ENCODE data around the gene RHEB.

The RHEB gene

GRCh38 chr7:151550656-151551286 is 31.1 kb upstream of the RHEB start:
- Histone ChIP-seq H3K4me3 (ENCODE audit: insufficient read depth, low read depth, low read length, poor library complexity, severe bottlenecking) (no peak overlapping the region), H3K36me3 (ENCODE audit: control insufficient read depth, insufficient read depth, low read length) (no peaks in the 10 kb centered on the region), H3K4me1 (ENCODE audit: control insufficient read depth, insufficient read depth, low read length, poor library complexity, severe bottlenecking) (no peaks in the 10 kb centered on the region), H3K27me3 (replicated peaks; ENCODE audit: control insufficient read depth, insufficient read depth, low read length, poor library complexity, severe bottlenecking) (no peaks in the 10 kb centered on the region), H3K27ac (ENCODE audit: insufficient read depth, low read length, poor library complexity, severe bottlenecking) (no peak overlapping the region), H3K9me3 (ENCODE audit: control insufficient read depth, low read length) (no peaks in the 10 kb centered on the region)
- no peak for DNase-seq

GRCh38 chr7:151549644-151550043 is 29.9 kb upstream of the RHEB start:
- H3K9me3 ChIP-seq (ENCODE audit: control insufficient read depth, low read length): no peaks in the 10 kb centered on the region
- H3K4me3 ChIP-seq (ENCODE audit: insufficient read depth, low read depth, low read length, poor library complexity, severe bottlenecking): no peak overlapping the region
- H3K4me1 ChIP-seq (ENCODE audit: control insufficient read depth, insufficient read depth, low read length, poor library complexity, severe bottlenecking): no peaks in the 10 kb centered on the region
- no peaks in the 10 kb centered on the region for H3K36me3 ChIP-seq (ENCODE audit: control insufficient read depth, insufficient read depth, low read length)
- H3K27me3 ChIP-seq (replicated peaks; ENCODE audit: control insufficient read depth, insufficient read depth, low read length, poor library complexity, severe bottlenecking): no peaks in the 10 kb centered on the region
- no peak overlapping the region for H3K27ac ChIP-seq (ENCODE audit: insufficient read depth, low read length, poor library complexity, severe bottlenecking)
- DNase-seq: no peak

- Histone ChIP-seq H3K27ac (ENCODE audit: insufficient read depth, low read length, poor library complexity, severe bottlenecking) (no peak overlapping the region), H3K9me3 (ENCODE audit: control insufficient read depth, low read length) (no peaks in the 10 kb centered on the region), H3K27me3 (replicated peaks; ENCODE audit: control insufficient read depth, insufficient read depth, low read length, poor library complexity, severe bottlenecking) (no peaks in the 10 kb centered on the region)
These were observed 29.4 kb upstream of the RHEB start for GRCh38 chr7:151549083-151549482.

GRCh38 chr7:151544183-151544582 is 24.5 kb upstream of the RHEB start:
- no peaks in the 10 kb centered on the region for H3K4me1 ChIP-seq (ENCODE audit: control insufficient read depth, insufficient read depth, low read length, poor library complexity, severe bottlenecking)
- no peak for DNase-seq

More at GRCh38 chr7:151549083-151549482, 29.4 kb upstream of the RHEB start:
- no peaks in the 10 kb centered on the region for H3K36me3 ChIP-seq (ENCODE audit: control insufficient read depth, insufficient read depth, low read length)
- H3K4me3 ChIP-seq (ENCODE audit: insufficient read depth, low read depth, low read length, poor library complexity, severe bottlenecking): no peak overlapping the region
- H3K4me1 ChIP-seq (ENCODE audit: control insufficient read depth, insufficient read depth, low read length, poor library complexity, severe bottlenecking): no peaks in the 10 kb centered on the region
- DNase-seq: no peak

GRCh38 chr7:151542606-151543130 is 23.0 kb upstream of the RHEB start:
- Histone ChIP-seq H3K4me3 (ENCODE audit: insufficient read depth, low read depth, low read length, poor library complexity, severe bottlenecking) (no peak overlapping the region), H3K4me1 (ENCODE audit: control insufficient read depth, insufficient read depth, low read length, poor library complexity, severe bottlenecking) (no peaks in the 10 kb centered on the region), H3K36me3 (ENCODE audit: control insufficient read depth, insufficient read depth, low read length) (no peaks in the 10 kb centered on the region), H3K27ac (ENCODE audit: insufficient read depth, low read length, poor library complexity, severe bottlenecking) (no peak overlapping the region), H3K9me3 (ENCODE audit: control insufficient read depth, low read length) (no peaks in the 10 kb centered on the region), H3K27me3 (replicated peaks; ENCODE audit: control insufficient read depth, insufficient read depth, low read length, poor library complexity, severe bottlenecking) (no peaks in the 10 kb centered on the region)
- no peak for DNase-seq

More at GRCh38 chr7:151544183-151544582, 24.5 kb upstream of the RHEB start:
- no peaks in the 10 kb centered on the region for H3K9me3 ChIP-seq (ENCODE audit: control insufficient read depth, low read length)
- no peak overlapping the region for H3K27ac ChIP-seq (ENCODE audit: insufficient read depth, low read length, poor library complexity, severe bottlenecking)
- no peaks in the 10 kb centered on the region for H3K27me3 ChIP-seq (replicated peaks; ENCODE audit: control insufficient read depth, insufficient read depth, low read length, poor library complexity, severe bottlenecking)
- H3K4me3 ChIP-seq (ENCODE audit: insufficient read depth, low read depth, low read length, poor library complexity, severe bottlenecking): no peak overlapping the region
- H3K36me3 ChIP-seq (ENCODE audit: control insufficient read depth, insufficient read depth, low read length): no peaks in the 10 kb centered on the region

- Histone ChIP-seq H3K9me3 (ENCODE audit: control insufficient read depth, low read length) (no peaks in the 10 kb centered on the region), H3K4me3 (ENCODE audit: insufficient read depth, low read depth, low read length, poor library complexity, severe bottlenecking) (no peak overlapping the region), H3K4me1 (ENCODE audit: control insufficient read depth, insufficient read depth, low read length, poor library complexity, severe bottlenecking) (no peaks in the 10 kb centered on the region), H3K27me3 (replicated peaks; ENCODE audit: control insufficient read depth, insufficient read depth, low read length, poor library complexity, severe bottlenecking) (no peaks in the 10 kb centered on the region), H3K36me3 (ENCODE audit: control insufficient read depth, insufficient read depth, low read length) (no peaks in the 10 kb centered on the region), H3K27ac (ENCODE audit: insufficient read depth, low read length, poor library complexity, severe bottlenecking) (no peak overlapping the region)
- no peak for DNase-seq
These were observed 22.2 kb upstream of the RHEB start for GRCh38 chr7:151541709-151542499.

GRCh38 chr7:151540146-151540545 is 20.5 kb upstream of the RHEB start:
- no peaks in the 10 kb centered on the region for H3K36me3 ChIP-seq (ENCODE audit: control insufficient read depth, insufficient read depth, low read length)
- H3K27me3 ChIP-seq (replicated peaks; ENCODE audit: control insufficient read depth, insufficient read depth, low read length, poor library complexity, severe bottlenecking): no peaks in the 10 kb centered on the region
- H3K9me3 ChIP-seq (ENCODE audit: control insufficient read depth, low read length): no peaks in the 10 kb centered on the region
- no peak for DNase-seq
- H3K4me1 ChIP-seq (ENCODE audit: control insufficient read depth, insufficient read depth, low read length, poor library complexity, severe bottlenecking): no peaks in the 10 kb centered on the region
- no peak overlapping the region for H3K27ac ChIP-seq (ENCODE audit: insufficient read depth, low read length, poor library complexity, severe bottlenecking)
- no peak overlapping the region for H3K4me3 ChIP-seq (ENCODE audit: insufficient read depth, low read depth, low read length, poor library complexity, severe bottlenecking)

- no peak for DNase-seq
- H3K27me3 ChIP-seq (replicated peaks; ENCODE audit: control insufficient read depth, insufficient read depth, low read length, poor library complexity, severe bottlenecking): no peaks in the 10 kb centered on the region
- H3K9me3 ChIP-seq (ENCODE audit: control insufficient read depth, low read length): no peaks in the 10 kb centered on the region
- no peak overlapping the region for H3K27ac ChIP-seq (ENCODE audit: insufficient read depth, low read length, poor library complexity, severe bottlenecking)
- H3K4me1 ChIP-seq (ENCODE audit: control insufficient read depth, insufficient read depth, low read length, poor library complexity, severe bottlenecking): no peaks in the 10 kb centered on the region
- no peaks in the 10 kb centered on the region for H3K36me3 ChIP-seq (ENCODE audit: control insufficient read depth, insufficient read depth, low read length)
- no peak overlapping the region for H3K4me3 ChIP-seq (ENCODE audit: insufficient read depth, low read depth, low read length, poor library complexity, severe bottlenecking)
These were observed 19.5 kb upstream of the RHEB start for GRCh38 chr7:151539088-151539671.

GRCh38 chr7:151537818-151538561 is 18.3 kb upstream of the RHEB start:
- H3K36me3 ChIP-seq (ENCODE audit: control insufficient read depth, insufficient read depth, low read length): no peaks in the 10 kb centered on the region
- DNase-seq: no peak
- no peaks in the 10 kb centered on the region for H3K4me1 ChIP-seq (ENCODE audit: control insufficient read depth, insufficient read depth, low read length, poor library complexity, severe bottlenecking)
- H3K4me3 ChIP-seq (ENCODE audit: insufficient read depth, low read depth, low read length, poor library complexity, severe bottlenecking): no peak overlapping the region
- no peak overlapping the region for H3K27ac ChIP-seq (ENCODE audit: insufficient read depth, low read length, poor library complexity, severe bottlenecking)
- no peaks in the 10 kb centered on the region for H3K9me3 ChIP-seq (ENCODE audit: control insufficient read depth, low read length)
- H3K27me3 ChIP-seq (replicated peaks; ENCODE audit: control insufficient read depth, insufficient read depth, low read length, poor library complexity, severe bottlenecking): no peaks in the 10 kb centered on the region
